ENCODE measurements around the gene FASTKD3. TPM values are rescaled to one million over a fixed set of nuclear protein-coding genes. Genes with fewer than 3 reads are reported as not detected.
"Not testable (repeated sequence)": the region's sequence is repeated elsewhere in the genome, so short reads cannot be mapped to it uniquely, and the experiment has no call there.

The FASTKD3 gene, protein sequence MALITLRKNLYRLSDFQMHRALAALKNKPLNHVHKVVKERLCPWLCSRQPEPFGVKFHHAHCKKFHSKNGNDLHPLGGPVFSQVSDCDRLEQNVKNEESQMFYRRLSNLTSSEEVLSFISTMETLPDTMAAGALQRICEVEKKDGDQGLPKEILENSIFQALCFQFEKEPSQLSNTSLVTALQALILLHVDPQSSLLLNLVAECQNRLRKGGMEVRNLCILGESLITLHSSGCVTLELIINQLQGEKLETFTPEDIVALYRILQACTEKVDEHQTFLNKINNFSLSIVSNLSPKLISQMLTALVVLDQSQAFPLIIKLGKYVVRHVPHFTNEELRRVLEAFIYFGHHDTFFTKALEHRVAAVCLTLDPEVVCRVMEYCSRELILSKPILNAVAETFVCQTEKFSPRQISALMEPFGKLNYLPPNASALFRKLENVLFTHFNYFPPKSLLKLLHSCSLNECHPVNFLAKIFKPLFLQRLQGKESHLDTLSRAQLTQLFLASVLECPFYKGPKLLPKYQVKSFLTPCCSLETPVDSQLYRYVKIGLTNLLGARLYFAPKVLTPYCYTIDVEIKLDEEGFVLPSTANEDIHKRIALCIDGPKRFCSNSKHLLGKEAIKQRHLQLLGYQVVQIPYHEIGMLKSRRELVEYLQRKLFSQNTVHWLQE
- total RNA-seq, result 10 to 100 TPM; 10.5 to 14.7 TPM

DNA sequence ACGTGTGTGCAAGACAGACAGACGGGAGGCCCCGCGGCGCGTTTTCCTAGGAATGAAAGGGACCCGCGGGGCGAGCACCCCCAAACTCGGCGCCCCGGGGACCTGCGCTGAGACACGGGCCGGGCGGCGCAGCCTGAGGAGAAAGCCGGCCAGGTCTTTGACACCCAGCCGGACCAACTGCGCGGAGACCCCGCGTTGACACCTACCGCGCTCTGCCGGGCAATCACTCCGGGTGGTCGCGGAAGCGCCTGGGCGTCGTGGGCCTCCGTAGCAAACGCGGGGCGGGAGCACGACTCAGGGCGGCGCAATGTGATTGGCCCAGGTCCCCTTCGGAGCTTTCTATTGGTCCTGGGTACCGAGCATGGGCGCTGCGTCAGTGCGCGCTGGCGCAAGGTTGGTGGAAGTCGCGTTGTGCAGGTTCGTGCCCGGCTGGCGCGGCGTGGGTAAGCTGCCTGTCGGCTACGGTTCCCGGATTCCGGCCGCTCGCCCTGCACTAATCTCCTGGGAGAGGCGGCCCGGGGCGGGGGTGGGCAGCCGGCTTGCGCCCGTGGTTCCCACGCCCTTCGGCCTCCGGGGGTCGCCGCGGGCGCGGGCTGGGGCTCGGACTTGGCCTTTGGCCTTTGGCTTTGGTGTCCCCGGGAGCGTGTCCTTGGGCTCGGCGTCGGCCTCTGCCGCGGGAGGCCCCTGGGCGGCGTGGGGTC lies at the start of gene FASTKD3, which contains the start of gene MTRR:
TSS of gene FASTKD3 (minus strand) at position 259 of the 701 bp plus-strand sequence. CDS start 948 bp downstream, outside the sequence.
TSS of gene MTRR (plus strand) at position 376 of the 701 bp plus-strand sequence. CDS start 1,647 bp downstream, outside the sequence.
- H3K9me3 Mint-ChIP-seq (ENCODE audit: low read depth), result no peaks in the 10 kb centered on the region
- CTCF ChIA-PET, result interaction anchor here (0.9 to 9.7 kb wide), 7 partner anchors 8 to 1039 kb away, joined by 3 to 69 read pairs (median 5); no protein-coding TSS in a partner anchor
- DNase-seq (peak; percentile 94), ATAC-seq (peak; percentile 98)
- H3K4me1 Mint-ChIP-seq, result peaks cover 61% of the 10 kb centered on the region
- H3K4me3 Mint-ChIP-seq, result peak within 1 kb of the TSS; percentile 89
- no peaks in the 10 kb centered on the region for H3K27me3 Mint-ChIP-seq
- peaks cover 43% of the 10 kb centered on the region for H3K36me3 Mint-ChIP-seq
- H3K27ac Mint-ChIP-seq, result peak within 1 kb of the TSS; percentile 87

DNA sequence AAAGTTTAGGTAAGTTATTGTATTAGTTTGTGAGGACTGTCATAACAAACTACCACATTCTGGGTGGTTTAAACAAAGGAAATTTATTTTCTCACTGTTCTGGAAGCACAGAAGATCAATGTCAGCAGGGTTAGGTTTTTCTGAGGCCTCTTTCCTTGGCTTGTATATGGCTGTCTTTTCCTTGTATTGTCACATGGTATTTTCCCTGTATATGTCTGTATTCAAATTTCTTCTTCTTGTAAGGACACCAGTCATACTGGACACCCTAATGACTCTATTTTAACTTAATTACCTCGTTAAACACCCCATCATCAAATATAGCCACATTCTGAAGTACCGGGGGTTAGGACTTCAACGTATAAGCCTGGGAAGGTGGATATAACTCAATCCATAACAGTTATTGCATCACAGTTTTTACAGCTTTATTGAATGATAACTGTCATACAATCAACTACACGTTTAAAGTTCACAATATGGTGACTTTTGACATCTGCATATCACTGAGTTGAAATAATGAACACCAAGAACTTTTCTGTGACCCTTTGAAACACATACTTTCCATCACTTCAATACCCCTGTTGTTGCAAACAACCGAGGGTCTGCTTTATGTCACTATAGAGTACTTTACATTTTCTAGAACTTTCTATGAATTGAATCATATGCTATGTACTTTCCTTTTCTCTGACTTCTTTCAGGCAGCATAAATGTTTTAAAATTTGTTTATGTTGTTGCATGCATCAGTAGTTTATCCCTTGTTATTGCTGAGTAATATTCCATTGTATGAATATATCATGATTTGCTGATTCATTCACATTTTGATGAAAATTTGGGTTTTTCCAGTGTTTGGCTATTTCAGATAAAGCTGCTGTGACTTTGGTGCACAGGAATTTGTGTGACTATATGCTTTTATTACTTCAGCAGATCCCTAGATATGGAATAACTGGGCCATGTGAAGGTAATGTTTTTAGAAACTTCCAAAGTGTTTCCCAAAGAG lies 48.6 kb upstream of the FASTKD3 start:
- Mint-ChIP-seq H3K4me1 (no peaks in the 10 kb centered on the region), H3K4me3 (no peak overlapping the region), H3K36me3 (peaks cover 3% of the 10 kb centered on the region), H3K9me3 (ENCODE audit: low read depth) (no peaks in the 10 kb centered on the region), H3K27me3 (peaks cover 4% of the 10 kb centered on the region), H3K27ac (no peak overlapping the region)
- CTCF ChIA-PET, result no interaction called here
- ATAC-seq, result no peak
- no peak for DNase-seq

DNA sequence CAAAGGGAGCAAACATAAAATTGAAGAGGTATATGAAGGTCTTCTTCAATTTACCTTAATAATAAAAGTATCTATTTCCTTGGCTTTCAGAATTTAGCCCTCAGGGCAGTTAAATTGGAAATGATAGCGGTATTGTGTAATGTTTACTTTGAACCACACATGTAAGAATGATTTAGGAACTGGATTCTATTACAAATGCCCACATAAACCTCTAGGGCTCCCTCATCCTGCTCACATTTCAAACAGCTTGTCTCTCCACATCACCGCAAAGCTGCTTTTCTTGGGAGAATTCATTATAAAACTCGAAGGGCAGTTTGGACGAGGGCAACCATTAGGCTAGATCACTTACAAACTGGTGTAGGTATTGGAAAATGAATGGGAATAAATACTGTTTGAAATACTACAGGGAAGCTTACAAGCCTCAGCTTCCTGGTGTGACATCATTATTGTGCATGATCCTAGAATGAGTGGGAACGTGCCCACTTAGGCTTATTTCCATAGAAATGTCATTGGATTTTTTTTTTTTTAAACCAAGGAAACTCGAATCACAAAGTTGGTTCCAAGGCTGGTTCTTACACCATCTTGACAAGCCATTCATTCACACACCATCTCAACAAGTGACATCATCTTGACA lies 47.5 kb upstream of the FASTKD3 start:
- Mint-ChIP-seq H3K27ac (no peak overlapping the region), H3K9me3 (ENCODE audit: low read depth) (no peaks in the 10 kb centered on the region), H3K36me3 (peaks cover 8% of the 10 kb centered on the region), H3K27me3 (peaks cover 2% of the 10 kb centered on the region), H3K4me3 (no peak overlapping the region), H3K4me1 (no peaks in the 10 kb centered on the region)
- DNase-seq (no peak), ATAC-seq (no peak)
- CTCF ChIA-PET, result no interaction called here

DNA sequence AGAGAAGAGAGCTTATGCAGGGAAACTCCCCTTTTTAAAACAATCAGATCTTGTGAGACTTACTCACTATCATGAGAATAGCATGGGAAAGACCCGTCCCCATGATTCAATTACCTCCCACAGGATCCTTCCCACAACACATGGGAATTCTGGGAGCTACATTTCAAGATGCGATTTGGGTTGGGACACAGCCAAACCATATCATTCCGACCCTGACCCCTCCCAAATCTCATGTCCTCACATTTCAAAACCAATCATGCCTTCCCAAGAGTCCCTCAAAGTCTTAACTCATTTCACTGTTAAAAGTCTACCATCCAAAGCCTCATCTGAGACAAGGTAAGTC lies 42.6 kb upstream of the FASTKD3 start:
- CTCF ChIA-PET; H3K27ac Mint-ChIP-seq; H3K4me1 Mint-ChIP-seq; H3K4me3 Mint-ChIP-seq; ATAC-seq; DNase-seq; H3K9me3 Mint-ChIP-seq (ENCODE audit: low read depth); H3K27me3 Mint-ChIP-seq: not testable (repeated sequence)
- H3K36me3 Mint-ChIP-seq, result peaks cover 40% of the 10 kb centered on the region

DNA sequence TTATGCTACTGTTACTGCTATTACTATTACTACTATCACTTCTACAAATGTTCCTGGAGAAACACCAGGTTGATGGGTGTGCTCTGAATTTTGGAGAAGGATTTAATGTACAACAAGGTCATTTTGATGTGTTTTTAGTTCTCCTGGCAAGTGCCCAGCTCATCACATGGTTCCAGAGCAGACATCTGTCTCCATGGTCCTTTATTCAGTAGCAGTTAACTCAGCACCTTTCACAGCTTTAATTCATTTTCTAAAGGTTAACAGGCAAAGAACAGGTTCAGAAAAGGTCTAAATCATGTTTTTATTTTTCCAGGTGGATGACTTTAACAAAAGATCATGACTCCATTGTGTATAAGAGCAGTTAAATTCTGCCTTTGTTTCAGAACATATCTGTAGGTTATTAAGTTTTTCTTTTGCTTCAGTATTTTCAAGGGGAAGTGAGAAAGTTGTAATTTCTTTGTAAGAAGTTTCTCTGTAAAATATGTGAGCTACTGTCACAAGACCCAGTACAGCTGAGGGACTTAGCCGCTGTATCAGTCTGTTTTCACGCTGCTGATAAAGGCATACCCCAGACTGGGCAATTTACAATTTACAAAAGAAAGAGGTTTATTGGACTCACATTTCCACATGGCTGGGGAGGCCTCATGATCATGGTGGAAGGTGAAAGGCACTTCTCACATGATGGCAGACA lies 42.1 kb upstream of the FASTKD3 start:
- peaks cover 42% of the 10 kb centered on the region for H3K36me3 Mint-ChIP-seq
- CTCF ChIA-PET, result interaction anchor here (1.1 kb wide), 2 partner anchors 18 to 24 kb away, joined by 3 to 5 read pairs; no protein-coding TSS in a partner anchor
- H3K27me3 Mint-ChIP-seq, result no peaks in the 10 kb centered on the region
- peaks cover 9% of the 10 kb centered on the region for H3K9me3 Mint-ChIP-seq (ENCODE audit: low read depth)
- no peaks in the 10 kb centered on the region for H3K4me1 Mint-ChIP-seq
- no peak for ATAC-seq
- DNase-seq, result no peak
- H3K27ac Mint-ChIP-seq, result no peak overlapping the region
- no peak overlapping the region for H3K4me3 Mint-ChIP-seq

DNA sequence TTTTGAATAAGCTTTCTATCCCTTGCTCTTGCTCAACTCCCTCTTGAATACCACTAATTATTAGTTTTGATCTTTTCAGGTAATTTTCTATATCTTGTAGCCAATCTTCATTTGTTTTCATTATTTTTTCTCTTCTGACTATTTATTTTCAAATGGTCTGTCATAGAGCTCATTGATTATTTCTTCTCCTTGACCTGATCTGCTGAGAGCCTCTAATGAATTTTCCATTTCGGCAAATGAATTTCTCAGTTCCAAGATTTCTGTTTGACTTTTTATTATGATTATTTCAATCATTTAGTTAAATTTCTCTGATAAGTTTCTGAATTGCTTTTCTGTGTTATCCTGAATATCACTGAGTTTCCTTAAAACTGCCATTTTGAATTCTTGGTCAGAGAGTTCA lies 39.5 kb upstream of the FASTKD3 start:
- CTCF ChIA-PET, result no interaction called here
- Mint-ChIP-seq H3K36me3 (peaks cover 64% of the 10 kb centered on the region), H3K27ac (no peak overlapping the region), H3K4me3 (no peak overlapping the region), H3K9me3 (ENCODE audit: low read depth) (peaks cover 9% of the 10 kb centered on the region), H3K4me1 (peaks cover 7% of the 10 kb centered on the region), H3K27me3 (no peaks in the 10 kb centered on the region)
- DNase-seq, result no peak
- ATAC-seq, result no peak

DNA sequence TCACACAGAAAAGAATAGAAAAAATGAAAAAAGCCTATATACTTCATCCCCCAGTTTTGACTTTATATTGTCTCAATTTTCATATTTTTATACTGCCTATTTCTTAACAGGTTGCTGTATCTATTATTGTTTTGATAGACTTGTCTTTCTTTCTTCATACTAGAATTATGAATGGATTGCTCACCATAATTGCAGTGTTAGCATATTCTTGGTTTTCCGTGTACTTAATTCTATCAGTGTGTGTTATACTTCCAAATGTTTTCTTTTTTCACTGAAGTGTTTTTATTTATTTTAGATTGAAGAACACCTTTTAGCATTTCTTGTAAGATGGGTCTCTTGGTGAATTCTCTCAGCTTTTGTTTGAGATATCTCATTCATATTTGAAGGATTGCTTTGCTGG lies 38.8 kb upstream of the FASTKD3 start:
- no peak overlapping the region for H3K4me3 Mint-ChIP-seq
- peaks cover 66% of the 10 kb centered on the region for H3K36me3 Mint-ChIP-seq
- no peak for DNase-seq
- H3K27ac Mint-ChIP-seq, result no peak overlapping the region
- H3K27me3 Mint-ChIP-seq, result no peaks in the 10 kb centered on the region
- no peak for ATAC-seq
- CTCF ChIA-PET, result no interaction called here
- peaks cover 9% of the 10 kb centered on the region for H3K9me3 Mint-ChIP-seq (ENCODE audit: low read depth)
- H3K4me1 Mint-ChIP-seq, result peaks cover 8% of the 10 kb centered on the region

DNA sequence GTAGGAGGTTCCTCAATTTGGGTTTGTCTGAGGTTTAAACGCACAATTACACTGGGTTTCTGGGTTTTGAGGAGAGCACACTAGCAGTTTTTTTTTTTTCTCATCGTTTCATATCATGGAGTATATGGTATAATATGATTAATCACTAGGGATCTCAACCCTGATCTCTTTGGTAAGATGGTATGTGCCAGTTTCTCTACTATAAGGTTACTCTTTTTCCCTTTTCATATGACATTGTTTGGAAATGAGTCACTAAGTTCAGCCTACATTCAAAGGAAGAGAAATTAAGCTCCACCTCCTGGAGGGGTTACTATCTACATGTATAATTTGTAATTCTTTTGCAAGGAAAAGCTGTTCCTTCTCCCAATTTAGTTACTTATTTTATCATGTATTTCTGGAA lies 35.3 kb upstream of the FASTKD3 start:
- CTCF ChIA-PET, result no interaction called here
- H3K4me3 Mint-ChIP-seq, result no peak overlapping the region
- peaks cover 8% of the 10 kb centered on the region for H3K4me1 Mint-ChIP-seq
- H3K36me3 Mint-ChIP-seq, result peaks cover 72% of the 10 kb centered on the region
- ATAC-seq (peak; percentile 58), DNase-seq (no peak)
- no peak overlapping the region for H3K27ac Mint-ChIP-seq
- H3K9me3 Mint-ChIP-seq (ENCODE audit: low read depth), result peaks cover 7% of the 10 kb centered on the region
- no peaks in the 10 kb centered on the region for H3K27me3 Mint-ChIP-seq

DNA sequence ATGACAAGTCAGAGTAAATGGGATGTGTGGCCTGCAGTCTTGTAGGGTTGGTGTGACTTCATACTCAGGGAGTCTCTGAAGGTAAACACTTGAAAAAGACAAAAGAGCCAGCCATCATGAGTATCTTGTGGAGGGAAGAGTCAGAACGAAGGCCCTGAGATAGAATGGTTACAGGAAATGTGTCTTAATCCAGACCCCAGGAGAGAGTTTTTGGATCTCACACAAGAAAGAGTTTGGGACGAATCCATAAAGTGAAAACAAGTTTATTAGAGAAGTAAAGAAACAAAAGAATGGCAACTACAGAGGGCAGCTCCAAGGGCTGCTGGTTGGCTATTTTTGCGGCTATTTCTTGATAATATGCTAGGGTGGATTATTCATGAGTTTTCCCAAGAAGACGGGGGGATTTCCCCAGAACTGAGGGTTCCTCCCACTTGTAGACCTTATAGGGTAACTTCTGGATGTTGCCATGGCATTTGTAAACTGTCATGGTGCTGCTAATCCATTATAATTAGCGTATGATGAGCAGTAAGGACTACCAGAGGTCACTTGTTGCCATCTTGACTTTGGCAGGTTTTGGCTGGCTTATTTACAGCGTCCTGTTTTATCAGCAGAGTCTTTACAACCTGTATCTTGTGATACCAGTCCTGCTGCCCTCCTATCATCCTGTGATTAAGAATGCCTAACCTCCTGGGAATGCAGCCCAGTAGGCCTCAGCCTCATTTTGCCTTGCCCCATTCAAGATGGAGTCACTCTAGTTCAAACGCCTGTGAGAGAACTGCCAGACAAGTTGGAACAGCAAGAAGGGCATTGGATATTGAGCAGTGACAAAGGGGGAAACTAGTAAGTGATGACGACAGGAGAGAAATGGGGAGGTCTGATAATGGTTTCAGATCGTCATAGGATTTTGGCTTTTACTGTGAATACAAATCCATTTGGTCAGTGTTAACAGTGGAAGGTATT lies 34.1 kb upstream of the FASTKD3 start:
- H3K4me3 Mint-ChIP-seq, result no peak overlapping the region
- DNase-seq (no peak), ATAC-seq (no peak)
- no peak overlapping the region for H3K27ac Mint-ChIP-seq
- H3K9me3 Mint-ChIP-seq (ENCODE audit: low read depth), result peaks cover 3% of the 10 kb centered on the region
- CTCF ChIA-PET, result no interaction called here
- H3K4me1 Mint-ChIP-seq, result peaks cover 8% of the 10 kb centered on the region
- H3K36me3 Mint-ChIP-seq, result peaks cover 72% of the 10 kb centered on the region
- H3K27me3 Mint-ChIP-seq, result no peaks in the 10 kb centered on the region

DNA sequence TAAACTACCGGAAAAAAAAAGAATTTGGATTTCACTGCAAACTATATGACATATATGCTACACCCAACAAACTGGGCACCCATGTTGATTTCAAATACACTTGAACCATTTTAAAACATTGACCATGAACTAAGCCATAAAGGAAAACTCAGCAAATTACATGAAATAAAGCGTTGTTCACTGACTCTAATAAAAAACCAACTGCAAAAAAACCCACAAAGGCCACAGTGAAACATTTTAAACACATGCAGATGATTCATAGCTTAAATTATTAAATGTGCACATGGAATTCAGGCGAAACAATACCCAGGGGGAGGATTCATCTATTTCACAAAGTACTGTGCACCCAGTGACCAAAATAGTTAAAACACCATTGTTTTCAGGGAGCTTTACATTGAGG lies 33.4 kb upstream of the FASTKD3 start:
- Mint-ChIP-seq H3K27me3 (no peaks in the 10 kb centered on the region), H3K9me3 (ENCODE audit: low read depth) (peaks cover 2% of the 10 kb centered on the region), H3K4me1 (peaks cover 8% of the 10 kb centered on the region), H3K4me3 (no peak overlapping the region), H3K27ac (no peak overlapping the region), H3K36me3 (peaks cover 69% of the 10 kb centered on the region)
- CTCF ChIA-PET, result no interaction called here
- no peak for ATAC-seq
- no peak for DNase-seq

DNA sequence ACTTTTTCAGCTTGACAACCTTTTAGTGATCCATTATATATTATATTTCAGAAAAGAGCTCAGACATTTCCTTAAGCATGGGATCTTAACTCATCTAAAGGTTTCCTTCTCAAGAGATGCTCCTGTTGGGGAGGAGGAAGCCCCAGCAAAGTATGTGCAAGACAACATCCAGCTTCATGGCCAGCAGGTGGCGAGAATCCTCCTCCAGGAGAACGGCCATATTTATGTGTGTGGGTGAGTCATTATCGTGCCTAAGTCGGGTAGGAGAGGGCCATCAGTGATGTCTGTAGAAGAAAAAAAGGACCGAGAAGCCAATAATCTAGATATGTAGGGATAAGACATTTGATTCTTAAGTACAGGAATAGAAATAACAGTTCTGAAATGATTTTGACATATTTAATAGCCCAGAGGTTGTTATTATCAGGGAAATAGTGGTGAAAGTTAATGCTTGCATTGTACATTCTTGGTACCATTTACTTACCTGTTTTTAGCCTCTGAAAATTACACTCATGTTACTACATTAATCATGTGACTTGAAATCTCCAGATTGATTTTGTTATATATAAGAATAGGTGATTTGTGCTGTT lies 28.3 kb upstream of the FASTKD3 start:
- H3K27ac Mint-ChIP-seq, result no peak overlapping the region
- H3K36me3 Mint-ChIP-seq, result peaks cover 69% of the 10 kb centered on the region
- no peak for DNase-seq
- no peaks in the 10 kb centered on the region for H3K27me3 Mint-ChIP-seq
- CTCF ChIA-PET, result no interaction called here
- no peak for ATAC-seq
- H3K4me1 Mint-ChIP-seq, result peaks cover 16% of the 10 kb centered on the region
- no peak overlapping the region for H3K4me3 Mint-ChIP-seq
- no peaks in the 10 kb centered on the region for H3K9me3 Mint-ChIP-seq (ENCODE audit: low read depth)

All from activated CD8-positive, alpha-beta memory T cell treated with anti-CD3 and anti-CD28 coated beads, Interleukin-2, amount 10 ng/mL, durations not matched to agents 7 days and 5 days (primary cell).